K562 (cell line): ENCODE results near the gene SYMPK. TPM values are rescaled to one million over a fixed set of nuclear protein-coding genes. Genes with fewer than 3 reads are reported as not detected.

ENCODE experiments used
- ATAC-seq: fragments of 200-7000 bp; cut with Tn5 transposase; 3 replicates; pipeline ENCODE4 v1.9.1; 2020; ENCODE audit warnings: moderate library complexity
- BruUV-seq: library from RNA; stranded (reverse); fragments of 400-500 nt; replicated peaks from 2 replicates; lab custom pipeline; 2021; lab: Mats Ljungman, UMichigan
- CTCF ChIA-PET: fragments of 300-600 bp; formaldehyde crosslinking; extraction: SDS; loops from one replicate; lab custom pipeline; 2021; ENCODE audit warnings: low intra/inter-chr PET ratio; lab: Yijun Ruan, JAX
- POLR2A ChIA-PET: fragments of 300-600, 350-650 bp; sonication (Branson Sonifier 250); formaldehyde crosslinking; extraction: SDS; loops from one replicate; lab custom pipeline; 2021; ENCODE audit warnings: antibody characterized with exemption, inconsistent platforms; lab: Yijun Ruan, JAX
- DNase-seq, 4 experiments: peaks; one replicate each; pipeline versions ENCODE4 v3.0.0 to v3.0.0-alpha.2; 2011 to 2018; ENCODE audit warnings: low spot score in 3 of 4, mixed read lengths in 3 of 4; ENCODE audit errors: extremely low read depth in 1 of 4
- FAIRE-seq: peaks from 2 replicates; lab custom pipeline; 2011; peaks lifted over from hg19 to GRCh38; lab: Jason Lieb, UNC
- H2AFZ ChIP-seq: 2 replicates; pipeline ENCODE4 v1.6.0; 2011; ENCODE audit warnings: low read depth, low read length, control low read depth, inconsistent platforms
- H3K27ac ChIP-seq: fragments of 200-600 bp; 3 replicates; pipeline ENCODE4 v1.8.0; 2011; ENCODE audit warnings: low read depth, mild to moderate bottlenecking, control low read depth, inconsistent platforms, low read length, moderate library complexity, mixed read lengths; ENCODE audit errors: extremely low read depth
- H3K27me3 ChIP-seq, 2 experiments: fragments of 300-600 bp in 1 of 2; 2 replicates in 1 of 2; 3 replicates in 1 of 2; pipeline versions ENCODE4 v1.6.0 to v1.8.0; 2011; ENCODE audit warnings: inconsistent platforms in 2 of 2, low read length in 2 of 2, mild to moderate bottlenecking in 1 of 2, mixed read lengths in 1 of 2, moderate library complexity in 1 of 2; ENCODE audit not compliant: control insufficient read depth in 2 of 2, insufficient read depth in 2 of 2
- H3K36me3 ChIP-seq: fragments of 300-600 bp; 3 replicates; pipeline ENCODE4 v1.8.0; 2011; ENCODE audit warnings: mild to moderate bottlenecking, low read length, inconsistent platforms; ENCODE audit not compliant: control insufficient read depth, insufficient read depth
- H3K4me1 ChIP-seq, 2 experiments: fragments of 200-600 bp in 1 of 2; replicated peaks in 1 of 2; 2 replicates in 1 of 2; 3 replicates in 1 of 2; pipeline versions ENCODE4 v1.5.1 to v1.8.0; 2011; ENCODE audit warnings: inconsistent platforms in 2 of 2, low read length in 2 of 2, mild to moderate bottlenecking in 1 of 2, mixed read lengths in 1 of 2, moderate library complexity in 1 of 2; ENCODE audit not compliant: control insufficient read depth in 2 of 2, insufficient read depth in 2 of 2
- H3K4me2 ChIP-seq: 2 replicates; pipeline ENCODE4 v1.6.1; 2011; ENCODE audit warnings: low read length, control low read depth, inconsistent platforms, mixed read lengths; ENCODE audit not compliant: insufficient read depth
- H3K4me3 ChIP-seq: fragments of 200-600 bp; sonication (generic), shearing (Covaris generic); 2 replicates; pipeline ENCODE4 v1.5.1; 2016; ENCODE audit warnings: control low read depth, inconsistent platforms
- H3K79me2 ChIP-seq: fragments of 200-600 bp; 3 replicates; pipeline ENCODE4 v1.8.0; 2011; ENCODE audit warnings: low read length, inconsistent platforms; ENCODE audit not compliant: control insufficient read depth, insufficient read depth
- H3K9ac ChIP-seq, 2 experiments: 2 replicates each; pipeline versions ENCODE4 v1.6.0 to v1.6.1; 2011; ENCODE audit warnings: low read depth in 2 of 2, low read length in 2 of 2, control low read depth in 1 of 2, inconsistent platforms in 1 of 2, mild to moderate bottlenecking in 1 of 2, mixed read lengths in 1 of 2; ENCODE audit not compliant: insufficient read depth in 1 of 2
- H3K9me1 ChIP-seq: one replicate; pipeline ENCODE4 v1.6.0; 2011; ENCODE audit warnings: inconsistent platforms, mild to moderate bottlenecking, low read length, moderate library complexity; ENCODE audit not compliant: control insufficient read depth, insufficient read depth
- H3K9me3 ChIP-seq: replicated peaks from 2 replicates; pipeline ENCODE4 v1.5.1; 2011; ENCODE audit warnings: low read depth, low read length, inconsistent platforms; ENCODE audit not compliant: control insufficient read depth, insufficient read depth
- H4K20me1 ChIP-seq: replicated peaks from 2 replicates; pipeline ENCODE4 v1.6.1; 2011; ENCODE audit warnings: low read length, inconsistent platforms, mixed read lengths; ENCODE audit not compliant: control insufficient read depth, insufficient read depth
- E2F3 ChIP-seq: fragments of 250-450 bp; sonication (Bioruptor Pico); IDR thresholded peaks from 2 replicates; pipeline ENCODE4 v1.4.0; 2020; ENCODE audit warnings: mild to moderate bottlenecking
- FOXA3 ChIP-seq, 2 experiments: fragments of 450-650 bp in 1 of 2; sonication (generic) in 1 of 2; formaldehyde crosslinking; IDR thresholded peaks in 1 of 2; conservative IDR thresholded peaks in 1 of 2; 2 replicates each; pipeline versions ENCODE4 v1.4.0 to v1.8.0; 2020 to 2022; ENCODE audit warnings: mild to moderate bottlenecking in 2 of 2, missing genetic modification reagents in 1 of 2
- WGBS: fragments of 100-300 bp; shearing (Covaris generic); methylation state at CpG from one replicate; pipeline ENCODE4 v1.1.6; 2016; ENCODE audit warnings: low coverage, mixed read lengths; ENCODE audit not compliant: insufficient coverage; ENCODE audit errors: missing lambda C conversion rate; 5-methylcytosine and 5-hydroxymethylcytosine counted together
- in situ Hi-C: fragments of 300-500 bp; cut with MboI; formaldehyde crosslinking; loops from 4 replicates; pipeline ENCODE4 v1.15.0; 2018; ENCODE audit warnings: inconsistent platforms, mixed read lengths
- intact Hi-C: fragments of 100-400 bp; cut with micrococcal nuclease; formaldehyde crosslinking; loops from 2 replicates; pipeline ENCODE4 v1.14.2; 2022
- polyA plus RNA-seq, 8 experiments: library from polyadenylated mRNA; depleted of rRNA in 4 of 8; stranded (reverse) in 5 of 8; unstranded in 3 of 8; fragments of >200 nt; fragmentation: Nextera tagmentation in 2 of 8; fragmentation: Illumina TruSeq in 1 of 8; extraction: Ambion mirVana in 2 of 8; extraction: Trizol in 1 of 8; gene quantifications; 2 replicates each; pipeline versions ENCODE4 v1.2.1 to v1.2.3, GENCODE V29; 2011 to 2014; ENCODE audit warnings: inconsistent platforms in 1 of 8, missing spikeins in 1 of 8
- total RNA-seq, 7 experiments: library from RNA; depleted of rRNA in 6 of 7; stranded (reverse); fragments of >200 nt in 6 of 7; fragmentation: Illumina TruSeq in 2 of 7; extraction: Trizol in 2 of 7; gene quantifications; 2 replicates each; pipeline versions ENCODE4 v1.2.1 to v1.2.3, GENCODE V29; 2011 to 2021; ENCODE audit warnings: low replicate concordance in 1 of 7
- TF ChIP-seq, protein P1 (sequence below): fragments of 200-800 bp; sonication (Bioruptor generic); IDR thresholded peaks from 2 replicates; pipeline ENCODE4 v1.6.1; 2017; ENCODE audit warnings: missing genetic modification characterization, missing compliant biosample characterization
- TF ChIP-seq, protein P2 (sequence below), 3 experiments: fragments of 200-800 bp in 1 of 3; sonication (Bioruptor generic) in 1 of 3; sonication (generic) in 1 of 3; formaldehyde crosslinking in 1 of 3; IDR thresholded peaks; 2 replicates each; pipeline versions ENCODE4 v1.6.1 to v1.8.0; 2016 to 2022; ENCODE audit warnings: mild to moderate bottlenecking in 2 of 3, missing compliant biosample characterization in 2 of 3, missing genetic modification characterization in 2 of 3, missing genetic modification reagents in 1 of 3

Gene SYMPK
- total and polyA plus RNA-seq, 9 of the 15 experiments (the other 6 are each of a cell fraction or from before 2014, with no cell fraction given) = 0.73 to 95.5 (median 58.4) TPM

DNA sequence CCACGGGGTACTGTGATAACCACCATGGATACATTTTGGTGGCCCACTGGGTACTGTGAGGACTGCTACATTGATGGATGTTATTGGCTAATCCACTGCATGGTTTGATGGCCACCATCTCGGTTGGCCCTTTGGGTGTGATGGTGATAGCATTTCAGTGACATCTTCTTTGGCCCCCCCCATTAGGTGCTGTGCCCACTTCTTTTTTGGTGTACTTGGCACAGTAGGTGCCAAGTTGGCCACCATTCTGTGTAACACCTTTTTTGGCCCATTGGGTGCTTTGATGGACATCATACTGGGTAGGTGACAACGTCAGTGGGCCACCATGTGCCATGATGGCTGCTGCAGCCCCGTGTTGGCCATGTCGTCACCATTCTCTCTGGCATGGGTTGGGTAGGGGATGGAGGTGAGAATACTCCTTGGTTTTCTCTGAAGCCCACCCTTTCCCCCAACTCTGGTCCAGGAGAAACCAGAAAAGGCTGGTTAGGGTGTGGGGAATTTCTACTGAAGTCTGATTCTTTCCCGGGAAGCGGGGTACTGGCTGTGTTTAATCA lies 10.3 kb upstream of the SYMPK start:
- peaks cover 48 to 61% of the 10 kb centered on the region in 2 experiments for H3K4me1 ChIP-seq
- POLR2A ChIA-PET = interaction anchor here (0.9 to 1.3 kb wide), 2 partner anchors 10 to 13 kb away, joined by 3 to 4 read pairs; partner anchors contain the start of genes IRF2BP1 and SYMPK
- no peaks in the 10 kb centered on the region for H3K27me3 ChIP-seq

More for the DNA sequence above, 10.3 kb upstream of the SYMPK start:
- FAIRE-seq = no peak
- in situ Hi-C loops = no loop called here
- WGBS = 64% methylated on average over 7 of the region's 7 CpGs
- no peak for ATAC-seq
- CTCF ChIA-PET = no interaction called here
- Histone ChIP-seq H3K9me3 (no peaks in the 10 kb centered on the region), H3K9me1 (no peaks in the 10 kb centered on the region), H3K36me3 (peaks cover 9% of the 10 kb centered on the region), H3K79me2 (peaks cover 3% of the 10 kb centered on the region; the same call in 1 of the 3 replicates)
- TF ChIP-seq, protein P1, sequence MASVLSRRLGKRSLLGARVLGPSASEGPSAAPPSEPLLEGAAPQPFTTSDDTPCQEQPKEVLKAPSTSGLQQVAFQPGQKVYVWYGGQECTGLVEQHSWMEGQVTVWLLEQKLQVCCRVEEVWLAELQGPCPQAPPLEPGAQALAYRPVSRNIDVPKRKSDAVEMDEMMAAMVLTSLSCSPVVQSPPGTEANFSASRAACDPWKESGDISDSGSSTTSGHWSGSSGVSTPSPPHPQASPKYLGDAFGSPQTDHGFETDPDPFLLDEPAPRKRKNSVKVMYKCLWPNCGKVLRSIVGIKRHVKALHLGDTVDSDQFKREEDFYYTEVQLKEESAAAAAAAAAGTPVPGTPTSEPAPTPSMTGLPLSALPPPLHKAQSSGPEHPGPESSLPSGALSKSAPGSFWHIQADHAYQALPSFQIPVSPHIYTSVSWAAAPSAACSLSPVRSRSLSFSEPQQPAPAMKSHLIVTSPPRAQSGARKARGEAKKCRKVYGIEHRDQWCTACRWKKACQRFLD (CRISPR knock-in tag) = no peak
- TF ChIP-seq, protein P2, sequence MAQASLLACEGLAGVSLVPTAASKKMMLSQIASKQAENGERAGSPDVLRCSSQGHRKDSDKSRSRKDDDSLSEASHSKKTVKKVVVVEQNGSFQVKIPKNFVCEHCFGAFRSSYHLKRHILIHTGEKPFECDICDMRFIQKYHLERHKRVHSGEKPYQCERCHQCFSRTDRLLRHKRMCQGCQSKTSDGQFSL (CRISPR knock-in tag; IDR thresholded peaks at IDR 0.05) = peak; percentile 16; the same call in 1 of the 2 replicates
- TF ChIP-seq, protein P2 (tag; IDR thresholded peaks at IDR 0.05) = no peak
- TF ChIP-seq FOXA3 (CRISPR knock-in tag; conservative IDR thresholded peaks at IDR 0.05 in 1 of 2, IDR thresholded peaks at IDR 0.05 in 1 of 2) = peak in 1 of 2 experiments; percentile 19; a peak in 2 of 4 replicates
- TF ChIP-seq E2F3 = 0 out of 2 replicates have a peak, but pooled peaks have one; percentile 31
- TF ChIP-seq, all 486 proteins: peak for 3
- Histone ChIP-seq H3K27ac (peak overlapping the region; percentile 72), H3K9ac (peak overlapping the region; percentile 25 to 74; a peak in 2 of 4 replicates), H3K4me3 (no peak overlapping the region), H2AFZ (peak overlapping the region; percentile 4; the same call in 1 of the 2 replicates), H3K4me2 (peak overlapping the region; percentile 52; the same call in 1 of the 2 replicates), H4K20me1 (no peaks in the 10 kb centered on the region)
- TSS peak; percentile 39 for BruUV-seq
- intact Hi-C loops = no loop called here
- DNase-seq = no peak
